ENCODE results near the gene NDST1.

NDST1 gene

DNA sequence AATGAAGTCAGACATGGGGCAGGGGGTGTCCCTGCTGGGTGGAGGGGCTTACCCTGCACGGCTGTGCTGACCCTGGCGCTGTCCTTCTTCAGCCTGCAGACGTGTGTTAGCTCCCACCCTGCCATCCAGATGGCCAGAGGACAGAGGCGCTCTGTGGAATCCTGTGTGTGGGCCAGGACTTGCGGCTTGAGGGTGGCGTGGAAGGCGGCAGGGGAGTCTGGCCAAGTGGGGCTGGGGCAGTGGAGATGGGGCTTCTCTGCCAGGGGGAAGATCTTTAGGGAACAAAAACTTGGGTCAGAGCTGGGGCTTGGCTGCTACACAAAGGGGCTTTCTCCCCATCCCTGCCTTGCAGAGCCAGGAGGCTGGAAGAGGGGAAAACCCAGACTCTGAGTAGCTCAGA lies 86.1 kb downstream of the NDST1 start:
- no peak for DNase-seq

DNA sequence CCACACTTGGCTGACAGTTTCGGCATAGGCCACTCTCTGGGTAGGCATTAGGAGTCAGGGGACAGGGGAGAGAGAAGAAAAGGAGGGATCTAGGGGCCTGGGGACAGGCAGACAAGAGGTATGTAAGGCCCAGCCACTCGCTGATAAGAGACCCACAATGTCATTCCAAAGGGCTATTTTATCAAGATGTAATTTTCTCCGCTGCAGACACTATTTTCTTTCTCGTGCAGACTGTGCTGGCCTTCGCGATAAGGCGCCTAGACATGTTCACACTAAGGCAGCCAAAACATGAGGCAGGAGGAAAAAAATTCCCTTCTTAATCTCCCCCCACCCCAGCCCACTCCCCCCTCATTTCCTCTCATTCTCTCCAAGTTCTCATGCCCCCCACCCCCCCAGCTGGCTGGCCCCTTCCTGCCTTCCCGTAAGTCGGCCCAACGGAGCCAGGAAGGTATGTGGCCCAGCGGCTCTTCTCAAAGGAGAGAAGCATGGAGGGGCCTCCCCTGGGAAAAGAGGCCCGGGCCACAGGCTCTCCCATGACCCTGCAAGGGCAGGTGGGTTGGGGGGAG lies 87.6 kb downstream of the NDST1 start:
- no peak for DNase-seq

DNA sequence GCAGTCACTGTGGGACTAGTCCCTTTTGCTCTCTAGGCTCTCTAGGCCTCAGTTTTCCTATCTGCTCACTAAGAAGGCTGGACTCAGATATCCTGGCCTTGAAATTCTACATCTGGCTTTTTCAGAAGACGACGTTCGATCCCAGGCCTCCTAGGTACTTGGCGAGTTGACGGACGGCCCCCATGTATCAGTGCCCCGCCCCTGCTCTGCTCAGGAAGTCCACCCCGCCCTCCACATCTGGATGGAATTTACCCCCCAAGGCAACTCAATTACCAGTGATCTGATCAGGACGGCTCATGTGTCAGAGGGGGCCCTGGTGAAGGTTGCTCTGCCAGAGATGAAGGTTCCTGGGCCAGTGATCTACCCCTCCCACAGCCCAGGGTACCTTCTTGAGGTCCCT lies 88.4 kb downstream of the NDST1 start:
- no peak for DNase-seq

DNA sequence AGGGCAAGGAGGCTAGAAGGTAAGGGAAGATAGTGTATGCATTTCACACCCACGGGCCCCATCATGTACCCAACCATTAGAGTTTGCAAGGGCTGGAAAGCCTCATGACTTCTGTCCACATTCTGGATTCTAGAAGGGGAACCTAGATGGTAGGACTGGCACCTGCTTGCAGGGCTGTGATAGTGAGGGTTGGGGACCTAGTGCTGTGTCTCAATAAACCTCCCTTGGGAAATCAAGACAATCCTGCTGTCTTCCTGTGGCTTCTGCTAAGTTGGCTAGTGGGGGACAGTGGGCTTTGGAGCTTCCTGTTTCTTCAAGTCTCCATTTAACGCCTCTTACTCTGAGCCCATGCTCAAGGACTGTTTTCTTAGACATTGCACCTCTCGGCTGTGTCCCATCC lies 88.9 kb downstream of the NDST1 start:
- no peak for DNase-seq

DNA sequence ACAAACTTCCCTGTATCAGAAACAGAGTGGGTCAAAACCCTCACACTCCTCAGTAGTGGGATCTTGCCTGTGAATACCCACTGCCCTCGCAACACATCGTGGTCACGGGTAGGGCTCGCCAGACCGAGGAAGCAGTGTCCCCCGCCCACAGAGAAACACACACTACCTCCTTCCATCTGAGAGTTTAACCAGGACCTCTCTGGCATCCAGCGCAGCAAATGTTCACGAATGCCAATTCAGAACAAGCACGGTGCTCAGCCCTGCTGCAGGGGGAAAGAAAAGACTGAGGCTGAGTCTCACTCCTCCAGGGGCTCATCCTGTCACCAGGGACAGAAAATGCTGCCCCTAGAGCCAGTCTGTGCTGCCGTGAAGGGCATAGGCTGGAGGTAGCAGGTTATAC lies 90.1 kb downstream of the NDST1 start:
- DNase-seq, result no peak

DNA sequence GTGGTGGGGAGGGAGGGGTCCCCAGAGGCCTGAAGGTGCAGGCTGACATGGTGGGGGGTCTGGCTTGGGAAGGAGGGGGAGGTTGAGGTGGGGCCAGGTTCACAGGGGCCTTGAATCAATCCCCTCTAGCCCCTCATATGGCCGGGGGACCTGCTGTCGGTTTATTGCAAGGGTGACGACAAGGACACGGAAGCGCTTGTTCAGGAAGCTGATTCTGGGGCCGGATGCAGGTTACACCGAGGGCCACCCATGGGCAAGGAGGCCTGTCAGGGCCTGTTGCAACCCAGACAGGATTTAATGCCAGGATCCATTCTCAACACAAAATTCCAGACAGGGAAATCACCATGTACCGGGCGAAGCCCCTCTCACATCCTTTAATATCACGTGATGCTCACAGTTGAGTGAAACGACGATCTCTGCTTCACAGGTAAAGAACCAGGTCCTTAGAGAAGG lies 90.9 kb downstream of the NDST1 start:
- DNase-seq, result no peak

DNA sequence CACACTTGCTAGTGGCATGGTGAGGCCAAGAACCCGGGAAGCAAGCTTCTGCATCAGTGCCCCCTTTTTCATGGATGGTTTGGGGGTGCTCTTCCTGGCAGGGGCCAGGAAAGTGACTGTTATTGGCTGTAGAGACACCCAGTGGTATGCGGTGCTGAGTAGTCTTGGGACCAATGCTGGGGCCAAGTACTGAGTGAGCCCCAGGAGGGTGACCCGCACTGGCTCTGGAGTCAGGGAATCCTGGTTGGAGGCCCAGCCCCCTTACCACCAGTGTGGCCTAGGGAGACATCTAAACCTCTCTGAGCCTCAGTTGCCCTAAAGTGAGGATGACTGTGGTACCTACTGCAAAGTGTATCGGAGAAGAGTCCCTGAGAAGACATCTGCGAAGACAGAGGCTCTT lies 91.3 kb downstream of the NDST1 start:
- no peak for DNase-seq

DNA sequence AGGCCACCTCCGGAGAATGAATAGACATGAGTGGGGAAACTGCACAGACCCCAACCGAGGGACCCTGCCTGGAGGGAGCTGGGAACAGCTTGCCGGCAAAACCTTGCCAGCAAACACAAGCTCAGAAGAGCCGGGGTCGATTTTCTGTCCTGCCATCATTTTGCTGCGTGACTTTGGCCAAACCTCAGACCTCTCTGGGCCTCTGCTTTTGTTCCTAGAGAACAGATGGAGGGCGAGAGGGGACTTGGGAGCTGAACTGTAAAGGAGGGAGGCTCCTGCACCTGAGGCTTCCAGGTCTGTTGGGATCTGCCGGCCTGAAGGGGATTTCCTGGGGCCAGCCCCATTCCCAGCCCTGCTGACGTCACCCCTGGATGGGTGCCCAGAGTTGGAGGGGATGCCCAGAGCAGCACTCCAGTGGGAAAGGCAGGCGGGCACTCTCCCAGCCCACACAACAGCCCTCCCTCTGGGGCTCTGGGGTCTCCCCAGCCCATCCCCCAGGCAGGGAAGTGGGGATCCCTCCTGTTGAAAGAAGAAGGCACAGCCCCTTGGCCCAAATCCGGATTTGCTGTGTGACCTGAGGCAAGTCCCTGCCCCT lies 92.1 kb downstream of the NDST1 start:
- no peak for DNase-seq

DNA sequence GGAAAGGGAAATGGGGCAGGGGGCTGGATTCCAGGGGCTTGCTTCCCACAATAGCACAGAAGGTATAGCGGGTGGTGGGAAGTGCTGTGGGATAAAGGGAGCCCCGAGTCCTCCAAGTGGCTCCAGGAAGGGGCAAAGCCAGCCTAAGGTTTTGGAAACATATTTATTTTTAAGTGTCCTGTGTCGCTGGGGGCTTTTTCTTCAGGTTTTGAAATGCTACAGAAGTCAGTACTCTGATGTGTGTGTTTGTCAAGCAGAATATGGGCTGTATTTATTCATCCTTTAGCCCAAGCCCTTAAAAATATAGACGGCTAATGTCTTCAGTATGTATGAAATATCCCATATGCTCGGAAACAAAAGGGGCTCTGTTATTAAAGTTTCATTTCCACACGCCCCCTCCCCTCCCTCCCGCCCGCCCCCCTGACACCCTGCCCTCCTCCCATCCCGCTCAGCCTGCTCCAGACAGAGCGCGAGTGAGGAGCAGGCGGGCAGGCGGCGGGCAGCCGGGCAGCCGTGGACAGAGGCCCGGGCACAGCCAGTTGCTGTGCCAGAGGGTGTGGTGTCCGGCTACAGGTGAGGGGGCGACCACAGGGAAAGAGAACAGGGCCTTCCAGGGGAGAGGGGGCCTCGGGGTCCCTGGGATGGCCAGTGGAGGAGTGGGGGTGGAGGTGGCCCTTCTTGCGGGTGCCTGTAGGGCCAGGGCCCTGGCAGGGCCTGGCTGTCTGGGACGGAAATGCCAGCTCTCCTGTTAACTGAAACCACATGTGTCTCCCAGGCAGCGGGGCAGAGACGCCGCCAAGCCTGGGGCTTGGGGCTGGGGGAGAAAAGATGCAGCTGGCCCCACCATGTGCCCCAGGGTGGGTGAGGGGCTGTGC lies 92.9 kb downstream of the NDST1 start:
- DNase-seq, result no peak

DNA sequence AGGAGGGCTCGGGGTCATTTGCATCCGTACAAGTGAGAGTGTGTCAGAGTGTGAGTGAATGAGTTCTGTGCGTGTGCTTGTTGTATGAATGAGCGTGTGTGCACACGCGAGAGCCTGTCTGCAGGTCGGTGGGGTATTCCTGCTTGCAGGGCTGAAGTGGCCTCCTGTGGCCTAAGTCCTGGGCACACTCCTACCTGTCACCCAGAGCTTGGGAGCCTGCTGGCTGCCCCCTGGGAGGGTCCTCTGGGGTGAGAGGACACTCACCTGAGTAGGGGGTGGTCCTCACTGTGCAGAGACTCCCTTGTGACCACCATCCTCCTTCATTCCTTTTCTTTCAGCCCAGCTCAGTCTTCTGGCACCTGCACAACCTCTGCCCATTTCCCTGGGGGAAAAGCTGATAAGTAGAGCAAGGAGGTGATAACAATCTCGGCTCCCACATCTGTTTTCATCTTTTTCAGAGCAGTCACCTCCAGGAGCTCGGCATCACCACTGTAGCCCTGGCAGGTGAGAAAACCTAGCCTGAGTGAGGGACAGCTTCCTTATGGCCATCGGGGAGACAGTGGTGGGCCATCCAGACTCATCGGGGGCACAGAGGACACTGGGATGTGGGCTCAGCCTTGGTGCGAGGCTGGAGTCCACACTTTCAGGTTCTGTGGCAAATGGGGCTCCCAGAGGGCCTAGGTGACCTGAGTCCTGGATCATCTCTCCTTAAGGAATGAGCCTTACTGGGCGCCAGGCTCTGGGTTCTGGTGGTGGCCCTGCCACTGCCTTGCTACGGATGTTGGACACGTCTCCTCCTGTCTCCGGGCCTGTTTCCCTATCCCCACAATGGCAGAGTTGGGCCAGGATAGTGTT lies 93.8 kb downstream of the NDST1 start:
- no peak for DNase-seq

DNA sequence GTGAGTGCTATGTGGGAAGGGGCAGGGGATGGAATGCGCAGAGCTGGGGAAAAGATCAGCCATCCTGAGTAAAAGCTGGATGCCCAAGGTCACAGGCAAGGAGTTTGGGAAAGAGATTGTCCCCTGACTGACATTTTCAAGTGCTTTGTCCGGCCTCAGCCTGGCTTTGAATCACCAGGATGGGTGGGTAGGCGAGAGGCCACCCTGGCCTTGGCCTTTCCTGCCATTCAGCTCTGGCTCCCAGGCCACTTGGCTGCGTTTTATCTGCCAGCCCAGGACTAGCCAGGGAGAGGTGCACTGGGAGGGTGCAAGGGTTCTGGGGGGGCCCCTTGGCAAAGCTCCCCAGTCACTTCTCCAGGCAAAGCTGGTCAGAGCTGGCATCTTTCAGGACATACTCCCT lies 95.1 kb downstream of the NDST1 start:
- no peak for DNase-seq

DNA sequence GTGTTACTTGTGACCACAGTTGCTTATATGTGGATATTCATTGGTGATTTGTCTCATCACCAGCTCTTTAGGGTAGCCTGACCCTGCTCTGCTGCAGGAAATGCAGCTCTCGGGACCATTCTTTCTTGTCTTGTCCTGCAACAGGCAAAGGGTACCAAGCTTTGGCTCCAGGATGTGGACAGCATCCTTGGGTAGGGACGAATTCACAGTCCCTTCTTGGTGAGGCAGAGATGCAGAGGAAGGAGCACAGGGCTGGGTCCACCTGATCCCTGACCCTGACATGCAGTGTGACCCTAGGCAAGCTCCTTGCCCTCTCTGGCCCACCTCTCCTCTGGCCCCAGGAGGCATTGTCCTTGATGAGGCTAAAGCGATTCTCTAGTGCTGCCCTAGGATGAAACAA lies 95.6 kb downstream of the NDST1 start:
- DNase-seq, result no peak

DNA sequence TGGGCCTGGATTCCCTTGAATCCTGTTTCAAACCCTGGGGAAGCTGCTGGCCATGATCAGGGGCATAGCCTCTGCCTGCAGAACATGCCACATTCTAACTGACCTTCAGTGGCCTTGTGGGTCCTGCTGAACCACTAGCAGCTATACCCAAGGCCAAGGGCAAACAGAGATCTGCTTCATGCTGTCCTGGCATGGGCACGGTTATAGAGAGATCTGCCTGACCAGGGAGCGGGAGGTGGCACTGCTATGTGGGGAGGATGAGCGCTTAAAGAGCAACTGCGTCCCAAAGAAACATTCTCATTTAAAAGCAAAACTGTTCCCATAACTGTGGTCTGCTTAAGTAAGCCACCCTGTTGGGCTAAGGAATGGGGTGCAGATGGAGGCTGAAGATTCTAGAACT lies 96.1 kb downstream of the NDST1 start:
- DNase-seq, result no peak

DNA sequence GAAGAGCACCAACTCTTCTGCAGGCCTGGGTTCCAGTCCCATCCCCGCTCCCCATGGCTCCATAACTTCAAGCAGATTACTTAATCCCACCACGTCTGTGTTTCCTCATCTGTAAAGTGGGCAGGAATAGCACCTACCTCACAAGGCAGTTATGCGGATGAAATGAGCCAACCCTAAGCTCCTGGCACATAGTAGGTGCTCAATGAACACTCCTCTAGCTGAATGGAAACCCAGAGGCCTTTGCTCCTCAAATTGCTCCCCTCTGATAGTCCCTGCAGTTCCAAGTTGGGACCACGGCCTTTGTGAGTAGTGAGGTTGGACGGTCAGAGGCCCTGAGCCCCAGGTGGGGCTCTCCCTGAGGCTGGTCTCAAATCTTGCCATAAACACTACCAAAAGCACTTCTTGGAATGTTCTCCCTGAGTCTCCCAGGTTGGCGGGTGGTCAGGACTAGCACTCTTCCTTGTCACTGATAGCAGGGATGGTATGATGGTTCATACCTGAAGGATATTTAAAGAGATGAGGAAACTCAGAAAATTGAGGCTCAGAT lies 97.0 kb downstream of the NDST1 start:
- no peak for DNase-seq

DNA sequence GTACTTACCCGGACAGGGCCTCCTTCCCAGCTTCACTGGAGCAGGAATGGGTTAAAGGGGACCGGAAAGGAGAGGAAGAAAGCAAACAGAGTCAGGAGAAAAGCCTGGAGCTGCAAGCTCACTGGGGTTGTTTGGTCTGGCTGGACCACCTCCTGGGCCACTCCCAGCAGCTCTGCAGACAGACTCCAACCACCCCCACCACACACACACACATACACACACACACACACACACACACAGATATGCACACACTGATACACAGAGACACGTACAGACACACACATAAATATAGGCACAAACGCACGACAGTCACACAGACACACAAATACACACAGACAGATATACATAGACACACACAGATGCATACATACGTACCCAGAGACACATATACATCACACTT lies 97.6 kb downstream of the NDST1 start:
- no peak for DNase-seq

DNA sequence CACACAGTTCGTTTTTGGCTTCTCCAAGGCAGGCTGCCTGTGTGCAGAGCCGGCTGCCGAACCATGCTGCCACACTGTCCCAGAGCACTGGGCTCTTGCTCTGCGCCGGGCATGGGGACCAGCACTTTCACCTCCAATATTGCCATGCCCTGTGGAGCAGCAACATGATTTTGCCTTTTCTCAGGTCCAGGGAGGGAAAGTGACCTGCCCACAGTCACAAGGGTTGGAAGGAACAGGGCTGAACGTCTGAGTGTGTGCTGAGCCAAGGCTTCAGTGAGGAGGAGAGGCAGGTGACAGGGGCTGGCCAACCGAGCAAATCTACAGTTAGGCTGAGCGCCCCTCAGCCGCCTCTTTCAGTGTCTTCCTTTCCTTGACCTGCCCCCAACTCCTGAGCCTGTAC lies 98.5 kb downstream of the NDST1 start:
- DNase-seq, result no peak

DNA sequence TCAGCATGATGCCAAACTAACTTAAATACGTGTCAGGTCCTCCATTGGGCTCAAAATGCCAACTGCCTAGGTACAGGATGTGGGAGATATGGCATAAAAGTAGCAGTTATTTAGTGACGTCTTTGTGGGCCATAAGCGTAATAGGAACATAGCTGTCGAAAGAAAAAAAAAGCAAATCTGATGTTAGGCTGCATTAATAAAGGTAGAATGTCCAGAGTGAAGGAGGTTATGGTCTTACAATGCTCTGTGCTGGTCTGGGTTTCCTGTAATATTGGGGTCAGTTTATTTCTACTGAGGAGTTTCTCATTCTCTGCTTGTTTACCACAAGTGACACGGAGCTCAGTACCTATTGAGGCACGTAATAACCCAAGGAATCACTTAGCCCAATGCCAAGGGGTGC lies 99.2 kb downstream of the NDST1 start:
- DNase-seq, result no peak

Data from NCI-H187 (cell line).